Inflammatory macrophage treated with lipopolysaccharide for 4 hours (primary cell): Measurements from ENCODE around the gene POU6F1.
"Not testable (repeated sequence)": the region's sequence is repeated elsewhere in the genome, so short reads cannot be mapped to it uniquely, and the experiment has no call there.

Source experiments
- DNase-seq: peaks from one replicate; pipeline ENCODE4 v3.0.0-alpha.2; 2020

POU6F1 gene, protein sequence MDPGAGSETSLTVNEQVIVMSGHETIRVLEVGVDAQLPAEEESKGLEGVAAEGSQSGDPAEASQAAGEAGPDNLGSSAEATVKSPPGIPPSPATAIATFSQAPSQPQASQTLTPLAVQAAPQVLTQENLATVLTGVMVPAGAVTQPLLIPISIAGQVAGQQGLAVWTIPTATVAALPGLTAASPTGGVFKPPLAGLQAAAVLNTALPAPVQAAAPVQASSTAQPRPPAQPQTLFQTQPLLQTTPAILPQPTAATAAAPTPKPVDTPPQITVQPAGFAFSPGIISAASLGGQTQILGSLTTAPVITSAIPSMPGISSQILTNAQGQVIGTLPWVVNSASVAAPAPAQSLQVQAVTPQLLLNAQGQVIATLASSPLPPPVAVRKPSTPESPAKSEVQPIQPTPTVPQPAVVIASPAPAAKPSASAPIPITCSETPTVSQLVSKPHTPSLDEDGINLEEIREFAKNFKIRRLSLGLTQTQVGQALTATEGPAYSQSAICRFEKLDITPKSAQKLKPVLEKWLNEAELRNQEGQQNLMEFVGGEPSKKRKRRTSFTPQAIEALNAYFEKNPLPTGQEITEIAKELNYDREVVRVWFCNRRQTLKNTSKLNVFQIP

DNA sequence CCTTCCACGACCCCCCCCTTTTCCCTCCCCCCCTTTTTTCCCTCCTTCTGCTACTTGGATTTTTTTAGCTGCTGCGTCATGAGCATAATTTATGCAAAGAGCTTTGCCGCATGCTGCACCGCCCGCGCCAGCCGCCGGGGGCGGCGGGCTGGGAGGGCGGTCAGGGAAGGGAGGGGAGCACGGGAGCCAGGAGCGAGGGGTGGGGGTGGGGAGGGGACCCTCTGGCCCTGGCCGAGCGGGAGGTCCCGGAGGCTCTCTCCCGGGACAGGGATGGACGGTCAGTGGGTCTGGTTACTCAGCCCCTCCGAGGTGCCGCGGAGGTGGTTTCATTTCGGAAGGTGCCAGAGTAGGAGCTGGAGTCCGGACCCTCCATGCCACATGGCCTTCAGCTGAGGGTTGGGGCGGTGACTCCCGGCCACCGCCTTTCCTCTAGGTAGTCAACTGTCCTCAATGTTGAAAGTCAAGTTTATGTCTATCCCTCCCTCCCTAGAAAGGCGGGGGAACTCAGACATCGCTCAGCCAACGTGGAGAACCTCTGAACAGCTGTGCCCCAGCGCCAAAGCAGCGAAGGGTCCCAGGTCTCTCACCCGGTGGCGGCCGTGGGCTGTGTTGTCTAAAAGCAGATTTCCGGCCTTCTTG, at the start of gene POU6F1:
TSS of gene POU6F1 (minus strand) at position 95 of the 639 bp plus-strand sequence. CDS start 11,226 bp downstream, outside the sequence.
- peak; percentile 64 for DNase-seq

DNA sequence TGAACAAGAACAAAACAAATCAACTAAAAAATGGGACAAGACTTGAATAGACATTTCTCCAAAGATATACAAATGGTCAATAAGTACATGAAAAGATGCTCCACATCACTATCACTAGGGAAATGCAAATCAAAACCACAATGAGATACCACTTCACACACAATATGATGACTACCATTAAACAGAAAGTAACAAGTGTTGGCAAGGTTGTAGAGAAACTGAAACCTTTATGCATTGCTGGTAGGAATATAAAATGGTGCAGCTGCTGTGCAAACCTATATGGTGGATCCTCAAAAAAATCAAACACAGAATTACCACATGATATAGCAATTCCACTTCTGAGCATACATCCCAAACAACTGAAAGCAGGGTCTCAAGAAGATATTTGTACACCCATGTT, 47.2 kb upstream of the POU6F1 start:
- DNase-seq: no peak

DNA sequence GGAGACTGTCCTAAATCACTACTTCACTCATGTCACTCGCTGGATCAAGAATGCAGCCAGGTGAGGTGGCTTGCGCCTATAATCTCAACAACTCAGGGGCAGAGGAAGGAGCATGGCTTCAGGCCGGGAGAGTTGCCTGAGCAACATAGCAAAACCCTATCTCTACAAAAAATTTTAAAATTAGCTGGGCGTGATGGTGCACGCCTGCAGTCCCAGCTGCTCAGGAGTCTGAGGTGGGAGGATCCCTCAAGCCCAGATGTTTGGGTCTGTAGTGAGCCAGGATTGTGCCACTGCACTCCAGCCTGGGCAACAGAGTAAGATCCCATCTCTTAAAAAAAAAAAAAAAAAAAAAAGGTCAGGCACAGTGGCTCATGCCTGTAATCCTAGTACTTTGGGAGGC, 46.4 kb upstream of the POU6F1 start:
- DNase-seq: no peak

DNA sequence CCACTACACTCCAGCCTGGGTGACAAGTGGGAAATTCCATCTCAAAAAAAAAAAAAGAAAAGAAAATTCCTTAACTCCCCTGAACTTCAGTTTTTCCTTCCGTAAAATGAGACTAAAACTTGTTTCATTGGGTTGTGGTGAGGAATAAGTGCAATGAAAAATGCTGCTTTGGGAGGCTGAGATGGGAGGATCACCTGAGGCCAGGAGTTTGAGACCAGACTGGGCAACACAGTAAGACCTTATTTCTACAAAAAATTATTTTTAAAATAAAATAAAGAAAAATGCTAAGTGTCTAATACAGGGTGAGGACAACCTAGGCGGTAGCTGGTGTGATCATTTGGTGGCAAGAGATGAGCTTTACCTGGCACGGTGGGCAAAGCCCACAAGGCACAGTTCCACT, 45.5 kb upstream of the POU6F1 start:
- no peak for DNase-seq

DNA sequence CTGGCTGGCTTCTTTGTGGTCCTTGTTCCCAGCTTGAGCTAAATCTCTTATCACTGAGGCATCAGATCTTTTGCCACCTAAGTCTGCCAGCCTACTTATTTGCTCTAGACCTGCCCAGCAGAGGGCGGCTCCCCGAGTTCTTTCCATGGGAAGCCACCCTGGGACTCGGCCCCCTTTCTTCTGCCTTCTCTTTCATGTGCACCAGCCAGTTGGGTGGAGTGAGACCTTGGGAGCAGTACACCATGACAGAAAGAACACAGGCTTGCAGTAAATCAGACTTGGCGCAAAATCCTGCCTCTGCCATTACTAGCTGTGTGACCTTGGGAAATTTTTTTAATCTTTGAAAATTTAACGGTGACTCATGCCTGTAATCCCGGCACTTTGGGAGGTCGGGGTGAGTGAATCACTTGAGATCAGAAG, 44.9 kb upstream of the POU6F1 start:
- DNase-seq: peak; percentile 38

DNA sequence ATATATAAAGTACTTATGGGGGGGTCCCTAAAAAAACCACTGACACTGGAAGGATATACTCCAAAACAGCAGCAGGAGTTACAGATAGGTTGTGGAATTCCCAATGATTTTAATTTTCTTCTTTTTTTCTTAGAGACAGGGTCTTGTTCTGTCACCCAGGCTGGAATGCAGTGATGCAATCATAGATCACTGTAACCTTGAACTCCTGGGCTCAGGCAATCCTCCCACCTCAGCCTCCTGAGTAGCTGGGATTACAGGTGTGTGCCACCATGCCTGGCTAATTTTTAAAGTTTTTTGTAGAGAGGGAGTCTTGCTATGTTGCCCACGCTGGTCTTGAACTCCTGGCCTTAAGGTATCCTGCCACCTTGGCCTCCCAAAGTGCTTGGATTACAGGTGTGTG, 41.7 kb upstream of the POU6F1 start:
- not testable (repeated sequence) for DNase-seq

DNA sequence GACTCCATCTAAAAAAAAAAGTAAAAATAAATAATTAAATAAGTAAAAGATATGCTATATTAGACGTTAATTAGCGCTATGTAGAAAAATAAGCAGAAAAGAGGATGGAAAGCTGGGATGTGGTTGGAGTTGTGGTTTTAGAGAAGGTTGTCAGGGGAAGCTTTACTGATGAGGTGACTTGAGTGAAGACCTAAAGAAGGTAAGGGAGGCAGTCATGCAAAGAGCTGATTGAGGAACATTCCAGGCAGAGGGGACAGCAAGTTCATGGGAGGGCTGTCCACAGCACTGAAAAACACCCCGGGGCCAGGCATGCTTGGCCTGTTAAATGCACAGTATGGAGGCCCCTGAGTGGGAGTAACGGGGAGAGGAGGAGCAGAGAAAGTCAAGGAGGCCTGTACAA, 36.7 kb upstream of the POU6F1 start:
- DNase-seq: no peak

DNA sequence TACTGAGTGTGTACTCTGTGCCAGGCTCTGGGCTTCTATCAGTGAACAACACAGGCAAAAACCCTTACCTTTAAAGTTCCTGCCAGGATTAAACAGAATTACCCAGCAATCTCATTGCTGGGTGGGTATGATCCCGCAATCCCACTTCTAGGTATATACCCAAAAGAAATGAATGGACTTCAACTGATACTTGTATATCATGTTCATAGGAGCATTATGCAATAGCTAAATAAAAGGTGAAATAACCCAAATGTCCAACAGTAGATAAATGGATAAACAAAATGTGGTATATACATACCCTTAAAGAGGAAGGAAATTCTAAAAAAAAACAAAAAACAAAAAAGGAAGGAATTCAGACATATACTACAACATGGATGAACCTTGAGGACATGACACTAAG, 35.4 kb upstream of the POU6F1 start:
- no peak for DNase-seq

DNA sequence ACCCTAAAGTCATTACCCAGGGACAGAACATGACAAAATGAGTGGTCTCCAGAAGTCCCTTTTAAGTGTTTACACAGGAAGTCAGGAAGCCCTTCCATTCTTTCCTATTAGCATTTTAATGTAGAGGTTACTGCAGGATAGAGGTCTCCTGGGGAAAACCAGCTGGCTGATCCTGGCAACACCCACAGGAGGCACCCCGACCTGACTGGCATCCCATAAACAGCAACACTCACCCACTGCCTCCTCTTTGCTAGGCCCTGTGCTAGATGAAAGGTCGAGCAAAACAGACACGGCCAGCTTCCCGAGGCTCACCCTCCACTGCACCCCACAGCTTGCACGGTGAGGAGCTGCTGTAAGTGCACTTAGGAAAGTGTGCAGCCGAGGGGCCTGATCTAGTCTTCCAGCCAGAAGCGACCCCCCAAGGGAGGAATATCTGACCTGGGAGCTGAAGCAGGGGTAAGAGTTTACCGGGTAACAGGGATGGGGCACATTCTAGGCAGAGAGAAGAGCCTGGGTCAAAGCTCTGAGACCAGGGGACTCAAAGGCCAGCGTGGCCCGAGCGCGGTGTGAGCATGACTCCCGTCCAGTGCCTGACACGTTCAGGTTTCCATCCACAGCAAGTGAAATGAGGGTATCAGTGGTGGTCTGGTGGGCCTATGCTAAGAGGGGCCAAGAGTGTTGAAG, 29.8 kb upstream of the POU6F1 start:
- no peak for DNase-seq

DNA sequence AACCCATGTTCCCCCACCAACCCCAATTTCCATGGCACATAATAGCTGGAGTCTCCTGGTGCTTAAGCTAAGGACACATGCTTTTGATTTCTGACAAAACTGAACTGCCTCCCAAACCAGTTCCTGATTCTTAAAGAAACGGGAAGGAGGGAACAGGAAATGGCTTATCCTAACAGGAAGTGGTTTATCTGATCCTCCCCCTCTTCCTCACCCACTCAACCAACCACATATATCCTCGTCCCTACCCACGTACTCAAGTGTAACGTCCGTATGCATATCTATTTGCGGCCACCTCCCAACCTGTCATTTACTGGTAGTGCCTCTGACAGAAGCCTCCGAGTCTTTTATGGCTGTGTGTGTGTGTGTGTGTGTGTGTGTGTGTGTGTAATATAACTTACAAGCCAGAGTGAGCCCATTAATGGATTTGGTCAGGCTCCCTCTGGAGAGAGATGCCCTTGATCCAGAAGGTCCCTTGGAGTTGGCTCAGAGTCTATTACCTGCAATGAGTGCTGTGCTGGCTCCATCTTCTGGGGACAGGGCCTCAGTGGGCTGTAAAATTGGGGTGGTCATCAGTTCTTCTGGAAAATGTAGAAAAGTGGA, 28.5 kb upstream of the POU6F1 start:
- DNase-seq: peak; percentile 90

DNA sequence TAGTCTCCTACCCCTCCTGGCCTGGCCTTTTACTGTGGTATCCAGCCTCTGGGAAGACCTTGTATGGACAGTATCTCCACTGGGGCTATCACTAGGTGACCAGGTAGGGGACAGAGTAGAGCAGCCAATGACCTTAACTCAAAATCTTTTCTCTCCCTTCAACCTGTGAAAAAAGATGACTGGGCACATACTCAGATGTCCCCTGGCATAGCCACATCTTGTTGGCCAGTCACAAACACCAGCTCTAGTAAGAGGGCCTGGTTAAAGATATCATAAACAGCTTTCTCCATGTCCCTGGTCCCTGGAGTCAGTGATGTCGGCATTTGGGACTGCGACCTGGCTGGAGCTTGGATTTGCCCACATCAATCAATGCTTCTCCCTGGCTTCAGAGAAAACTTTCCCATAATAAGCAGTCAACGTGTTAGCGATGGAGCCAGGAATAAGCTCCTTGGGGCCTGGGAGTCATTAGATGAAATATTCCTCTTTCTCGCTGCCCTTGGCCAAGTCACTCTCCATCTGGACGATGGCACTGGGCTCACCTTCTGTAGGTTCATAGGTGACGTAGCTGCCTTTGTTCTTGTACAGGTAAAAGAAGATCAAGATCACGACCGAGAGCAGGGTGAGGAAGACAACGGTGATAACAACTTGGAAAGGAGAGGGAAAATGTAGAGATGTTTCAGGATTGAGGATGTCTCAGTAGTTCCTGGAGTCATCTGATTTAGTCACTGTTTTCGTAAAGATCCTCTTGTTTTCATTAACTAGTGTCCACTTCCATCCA, 27.8 kb upstream of the POU6F1 start:
- DNase-seq: no peak

DNA sequence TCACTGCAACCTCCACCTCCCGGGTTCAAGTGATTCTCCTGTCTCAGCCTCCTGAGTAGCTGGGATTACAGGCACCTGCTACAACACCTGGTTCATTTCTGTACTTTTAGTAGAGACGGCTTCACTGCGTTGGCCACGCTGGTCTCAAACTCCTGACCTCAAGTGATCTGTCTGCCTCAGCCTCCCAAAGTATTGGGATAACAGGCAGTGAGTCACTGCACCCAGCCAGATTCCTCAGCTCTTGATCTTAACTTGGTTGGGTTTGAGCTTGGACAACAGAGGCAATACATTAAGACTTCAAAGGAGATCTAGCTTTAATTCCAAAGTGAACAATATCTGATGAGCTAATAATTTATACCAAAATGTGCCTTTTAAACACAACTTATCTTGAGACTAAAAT, 26.4 kb upstream of the POU6F1 start:
- DNase-seq: no peak

DNA sequence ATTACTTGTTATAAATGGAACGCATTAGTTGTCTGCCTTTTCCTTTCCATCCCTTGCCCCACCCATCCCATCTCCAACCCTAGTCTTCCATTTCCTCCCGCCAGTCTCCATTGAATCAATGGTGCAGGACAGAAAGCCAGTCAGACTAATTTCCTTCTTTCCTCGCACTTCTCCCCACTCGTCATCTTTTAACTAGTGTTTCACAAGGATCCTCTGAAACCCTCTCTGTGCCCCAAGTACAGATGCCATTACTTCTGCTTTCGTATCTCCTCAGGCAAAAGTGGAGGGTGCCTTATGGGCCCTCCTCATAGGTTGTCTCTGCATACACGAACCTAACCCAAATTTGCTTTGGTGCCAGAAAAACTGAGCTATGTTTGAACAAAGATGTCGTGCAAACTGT, 25.0 kb upstream of the POU6F1 start:
- DNase-seq: peak; percentile 85

DNA sequence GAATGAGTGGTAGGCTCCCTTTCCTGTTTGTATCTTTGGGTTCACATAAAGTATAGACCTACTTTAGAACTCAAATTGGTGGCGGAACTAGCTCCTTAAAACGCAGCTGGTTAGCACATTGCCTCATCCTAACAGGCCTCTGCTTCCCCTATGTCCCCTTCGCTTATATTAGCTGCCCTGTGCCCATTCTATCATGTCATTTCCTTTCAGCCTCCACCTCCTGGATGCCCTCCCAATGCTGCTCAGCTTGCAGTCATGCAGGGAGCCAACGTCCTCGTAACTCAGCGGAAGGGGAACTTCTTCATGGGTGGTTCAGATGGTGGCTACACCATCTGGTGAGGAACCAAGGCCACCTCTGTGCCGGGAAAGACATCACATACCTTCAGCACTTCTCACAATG, 24.3 kb upstream of the POU6F1 start:
- DNase-seq: peak; percentile 81

DNA sequence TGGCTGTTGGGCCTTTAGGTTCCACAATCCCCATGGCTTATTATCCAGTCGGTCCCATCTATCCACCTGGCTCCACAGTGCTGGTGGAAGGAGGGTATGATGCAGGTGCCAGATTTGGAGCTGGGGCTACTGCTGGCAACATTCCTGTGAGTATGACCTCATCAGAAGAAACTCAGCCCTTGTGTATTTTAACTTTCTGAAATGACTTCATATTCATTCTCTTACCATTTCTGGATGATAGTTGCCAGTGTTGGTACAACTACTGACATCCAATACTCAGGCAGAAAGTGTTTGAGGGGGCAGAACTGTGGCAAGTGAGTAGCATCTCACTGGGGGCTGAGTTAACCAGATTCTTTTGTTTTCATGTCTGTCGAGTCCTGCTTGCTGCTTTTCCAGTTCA, 23.1 kb upstream of the POU6F1 start:
- no peak for DNase-seq

DNA sequence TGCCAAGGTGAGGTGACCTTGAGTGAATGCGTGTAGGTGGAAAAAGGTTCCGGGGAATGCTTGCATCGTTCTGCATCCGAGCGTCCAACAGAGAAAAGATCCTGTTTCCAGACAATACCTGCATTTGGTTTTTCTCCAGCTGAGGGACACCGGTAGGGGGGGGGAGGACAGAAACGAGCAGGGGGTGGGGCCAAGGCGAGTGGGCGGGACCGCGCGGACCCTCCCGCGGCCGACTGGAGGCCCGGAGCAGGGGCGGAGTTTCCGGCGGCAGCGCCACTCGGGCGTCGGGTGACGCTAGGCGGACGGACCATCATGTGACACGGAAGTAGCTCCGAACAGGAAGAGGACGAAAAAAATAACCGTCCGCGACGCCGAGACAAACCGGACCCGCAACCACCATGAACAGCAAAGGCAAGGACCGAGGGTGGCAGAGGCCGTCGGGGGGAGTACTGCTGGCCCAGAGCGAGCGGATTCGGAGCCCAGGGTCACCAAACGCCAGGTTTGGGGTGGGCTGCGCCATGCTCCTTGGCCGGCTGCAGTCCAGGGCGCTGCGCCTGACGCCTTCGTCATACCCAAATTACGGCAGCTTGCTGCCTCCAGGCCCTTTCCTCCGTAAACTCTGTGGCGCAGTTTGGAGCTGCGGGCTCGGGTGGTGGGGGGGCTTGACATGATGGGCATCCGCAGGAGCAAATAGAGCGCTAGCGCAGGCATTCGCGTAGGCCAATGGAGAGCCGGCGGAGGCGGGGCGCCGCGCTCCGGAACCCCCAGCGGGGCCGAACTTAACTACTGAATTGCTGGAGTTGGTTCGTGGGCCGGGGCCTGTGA, 20.9 kb upstream of the POU6F1 start, which contains the start of gene DAZAP2:
TSS of gene DAZAP2 (plus strand) at position 317 of the 825 bp plus-strand sequence. CDS start at position 399, 82 bp downstream.
- DNase-seq: peak; percentile 96

DNA sequence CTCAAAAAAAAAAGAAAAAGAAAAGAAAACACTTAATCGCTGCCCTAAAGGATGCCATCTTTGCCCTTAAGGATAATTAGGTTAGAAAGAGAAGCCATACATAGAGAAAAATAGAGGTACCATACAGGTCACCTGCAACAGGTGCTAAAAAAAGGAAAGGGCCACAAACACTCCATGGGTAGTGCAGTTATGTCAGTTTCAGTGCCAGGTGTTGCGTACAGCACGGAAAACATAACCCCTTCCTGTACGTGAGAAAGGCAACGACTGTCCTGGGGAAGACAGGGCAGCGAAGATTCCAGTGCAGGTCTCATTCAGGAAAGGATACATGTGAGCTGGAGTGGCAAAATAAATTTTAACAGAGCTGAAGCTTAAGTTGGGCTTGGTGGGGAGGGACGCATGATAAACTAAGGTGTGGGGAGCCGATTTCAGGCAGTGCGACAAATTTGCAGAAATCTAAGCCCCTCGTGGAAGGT, 20.2 kb upstream of the POU6F1 start:
- no peak for DNase-seq

DNA sequence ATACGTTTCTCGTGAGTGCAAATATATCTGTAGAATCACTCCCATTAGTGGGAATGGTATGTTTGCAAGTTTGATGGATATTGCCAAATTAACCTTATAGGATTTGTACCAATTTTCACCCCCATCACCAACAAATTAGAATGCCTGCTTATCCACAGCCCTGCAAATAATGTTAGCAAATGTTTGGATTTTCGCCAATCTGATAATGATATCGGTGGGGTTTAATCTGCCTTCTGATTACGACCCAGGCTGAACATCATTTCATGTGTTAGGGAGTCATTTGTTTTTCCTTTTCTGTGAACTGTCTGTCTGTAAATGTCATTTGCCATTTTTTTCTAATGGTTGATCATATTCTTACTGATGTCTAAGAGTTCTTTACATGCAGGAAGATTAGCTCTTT, 16.7 kb upstream of the POU6F1 start:
- no peak for DNase-seq

DNA sequence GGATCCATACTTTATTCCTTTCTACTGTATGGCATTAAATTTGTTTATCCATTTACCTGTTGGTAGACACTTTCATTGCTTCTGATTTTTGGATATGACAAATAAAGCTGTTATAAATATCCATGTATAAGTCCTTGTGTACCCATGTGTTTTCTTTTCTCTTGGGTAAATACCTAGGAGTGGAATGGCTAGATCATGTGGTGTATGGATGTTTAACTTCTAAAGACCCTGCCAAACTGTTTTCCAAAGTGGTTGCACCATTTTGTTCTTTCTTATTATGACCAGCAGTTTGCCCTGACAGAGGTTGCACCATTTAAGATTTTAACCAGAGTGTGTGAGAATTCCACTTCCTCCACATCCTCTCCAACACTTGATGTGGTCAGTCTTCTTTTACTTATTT, 14.8 kb upstream of the POU6F1 start:
- DNase-seq: no peak

DNA sequence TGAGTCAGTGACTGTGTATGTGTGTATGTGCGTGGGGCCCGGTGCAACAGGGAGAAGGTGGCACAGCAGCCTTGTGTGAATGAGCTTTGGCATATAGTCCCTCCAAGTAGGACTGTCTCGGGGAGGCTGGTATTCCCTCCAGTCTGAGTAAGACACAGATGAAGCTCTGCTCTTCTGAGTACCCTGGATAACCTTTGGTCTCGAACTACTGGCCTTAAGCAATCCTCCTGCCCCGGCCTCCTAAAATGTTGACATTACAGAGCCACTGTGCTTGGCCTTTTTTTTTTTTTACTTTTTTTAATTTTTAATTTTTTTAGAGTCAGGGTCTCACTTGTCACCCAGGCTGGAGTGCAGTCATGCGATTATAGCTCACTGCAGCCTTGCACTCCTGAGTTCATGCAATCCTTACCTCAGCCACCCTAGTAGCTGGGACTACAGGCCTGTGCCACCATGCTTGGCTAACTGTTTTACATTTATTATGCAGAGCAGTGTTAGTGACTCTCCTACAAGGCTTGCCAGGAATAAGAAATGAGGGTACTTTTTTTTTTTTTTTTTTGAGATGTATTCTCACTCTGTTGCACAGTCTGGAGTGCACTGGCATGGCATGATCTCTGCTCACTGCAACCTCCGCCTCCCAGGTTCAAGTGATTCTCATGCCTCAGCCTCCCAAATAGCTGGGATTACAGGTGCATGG, 11.4 kb upstream of the POU6F1 start:
- no peak for DNase-seq
